Panc1 (cell line): ENCODE measurements around the gene TPP1. TPM values are rescaled to one million over a fixed set of nuclear protein-coding genes. Genes with fewer than 3 reads are reported as not detected.

Experiments
- ATAC-seq: fragments of 200-7000 bp; cut with Tn5 transposase; 2 replicates; pipeline ENCODE4 v1.9.1; 2020; ENCODE audit warnings: mild to moderate bottlenecking, moderate library complexity
- BruUV-seq: library from RNA; stranded (reverse); fragments of 400-500 nt; replicated peaks from 2 replicates; lab custom pipeline; 2021; lab: Mats Ljungman, UMichigan
- CTCF ChIA-PET: fragments of 300-600 bp; sonication (Branson Sonifier 250); formaldehyde crosslinking; loops from one replicate; lab custom pipeline; 2022; ENCODE audit warnings: antibody characterized with exemption; lab: Charles Lee
- POLR2A ChIA-PET: fragments of 300-600 bp; sonication (Branson Sonifier 250); formaldehyde crosslinking; loops from one replicate; lab custom pipeline; 2022; ENCODE audit warnings: antibody characterized with exemption; lab: Charles Lee
- DNase-seq: peaks from one replicate; pipeline ENCODE4 v3.0.0-alpha.2; 2010; ENCODE audit warnings: low read depth, low spot score
- H3K27ac ChIP-seq: 2 replicates; pipeline ENCODE4 v1.5.1; 2011; ENCODE audit warnings: mild to moderate bottlenecking, low read length, inconsistent platforms
- H3K27me3 ChIP-seq: fragments of 200-500 bp; sonication (Bioruptor generic); 2 replicates; pipeline ENCODE4 v1.6.0; 2014; ENCODE audit warnings: low read length, inconsistent platforms; ENCODE audit not compliant: control insufficient read depth, insufficient read depth
- H3K36me3 ChIP-seq: fragments of 200-500 bp; sonication (Bioruptor generic); 2 replicates; pipeline ENCODE4 v1.5.1; 2014; ENCODE audit warnings: inconsistent platforms, mild to moderate bottlenecking, low read length, moderate library complexity; ENCODE audit not compliant: control insufficient read depth, insufficient read depth
- H3K4me1 ChIP-seq: 2 replicates; pipeline ENCODE4 v1.5.1; 2011; ENCODE audit warnings: inconsistent platforms, mild to moderate bottlenecking, low read length, moderate library complexity; ENCODE audit not compliant: control insufficient read depth, insufficient read depth
- H3K4me3 ChIP-seq, 2 experiments: 2 replicates each; pipeline ENCODE4 v1.5.1; 2011 to 2012; ENCODE audit warnings: low read depth in 2 of 2, low read length in 2 of 2, mild to moderate bottlenecking in 2 of 2, inconsistent platforms in 1 of 2, moderate library complexity in 1 of 2
- H3K9me3 ChIP-seq: fragments of 200-500 bp; sonication (Bioruptor generic); 2 replicates; pipeline ENCODE4 v1.5.1; 2014; ENCODE audit warnings: low read depth, mild to moderate bottlenecking, inconsistent platforms, low read length, moderate library complexity; ENCODE audit not compliant: control insufficient read depth, insufficient read depth
- POLR2AphosphoS5 ChIP-seq: IDR thresholded peaks from 2 replicates; pipeline ENCODE4 v1.6.1; 2012; ENCODE audit warnings: mild to moderate bottlenecking, low read depth, low read length, moderate library complexity
- REST ChIP-seq, 2 experiments: IDR thresholded peaks; 2 replicates each; pipeline ENCODE4 v1.6.1; 2011 to 2012; ENCODE audit warnings: low read depth in 2 of 2, control low read depth in 1 of 2, low read length in 1 of 2, mild to moderate bottlenecking in 1 of 2, moderate library complexity in 1 of 2; ENCODE audit not compliant: insufficient read depth in 1 of 2
- SIN3A ChIP-seq: IDR thresholded peaks from 2 replicates; pipeline ENCODE4 v1.6.1; 2012; ENCODE audit warnings: low read depth, mild to moderate bottlenecking, low read length, moderate library complexity, borderline replicate concordance; ENCODE audit not compliant: insufficient read depth
- TCF7L2 ChIP-seq: IDR thresholded peaks from 2 replicates; pipeline ENCODE4 v1.6.1; 2011; ENCODE audit warnings: mild to moderate bottlenecking, low read depth, low read length, inconsistent platforms
- in situ Hi-C: cut with HindIII; loops from 2 replicates; pipeline ENCODE4 v1.10.0; 2016; ENCODE audit warnings: low sequenced_read_pairs, low pct_unique_long_range_greater_than_20kb
- intact Hi-C: fragments of 100-400 bp; cut with micrococcal nuclease; formaldehyde crosslinking; loops from one replicate; pipeline ENCODE4 v1.10.0; 2022; ENCODE audit not compliant: unreplicated experiment
- total RNA-seq: library from RNA; stranded (reverse); gene quantifications from one replicate; pipeline ENCODE4 v1.2.1, GENCODE V29; 2021; ENCODE audit not compliant: unreplicated experiment
- TF ChIP-seq, protein P1 (sequence below): fragments of 450-650 bp; IDR thresholded peaks from 2 replicates; pipeline ENCODE4 v1.5.1; 2017; ENCODE audit warnings: mild to moderate bottlenecking

Gene TPP1
- total RNA-seq, 1 experiment from 2014 or later: 200 TPM

DNA sequence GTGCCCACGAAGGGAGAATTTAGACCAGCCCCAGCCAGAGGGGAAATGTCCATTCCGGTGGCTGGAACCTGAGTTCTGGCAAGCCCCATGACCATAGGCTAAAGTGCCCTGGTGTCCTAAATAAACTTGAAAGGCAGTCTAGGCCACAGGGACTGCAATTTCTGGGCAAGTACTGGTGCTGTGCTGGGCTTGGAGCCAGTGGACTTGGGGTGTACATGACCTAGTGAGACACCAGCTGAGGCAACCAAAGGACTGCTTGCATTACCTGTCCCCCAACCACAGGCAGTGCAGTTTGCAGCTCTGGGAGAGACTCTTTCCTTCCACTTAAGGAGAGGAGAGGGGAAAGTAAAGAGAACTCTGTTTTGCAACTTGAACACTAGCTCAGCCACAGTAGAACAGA lies 39.5 kb downstream of the TPP1 start:
- POLR2A ChIA-PET: no interaction called here
- TF ChIP-seq REST (IDR thresholded peaks at IDR 0.05; ENCODE audit: insufficient read depth in 1 of 2, low read depth in 2 of 2, low read length in 1 of 2): no peak
- no peak for TF ChIP-seq SIN3A
- no peak for TF ChIP-seq TCF7L2
- no peak for TF ChIP-seq POLR2AphosphoS5
- TF ChIP-seq, protein P1, sequence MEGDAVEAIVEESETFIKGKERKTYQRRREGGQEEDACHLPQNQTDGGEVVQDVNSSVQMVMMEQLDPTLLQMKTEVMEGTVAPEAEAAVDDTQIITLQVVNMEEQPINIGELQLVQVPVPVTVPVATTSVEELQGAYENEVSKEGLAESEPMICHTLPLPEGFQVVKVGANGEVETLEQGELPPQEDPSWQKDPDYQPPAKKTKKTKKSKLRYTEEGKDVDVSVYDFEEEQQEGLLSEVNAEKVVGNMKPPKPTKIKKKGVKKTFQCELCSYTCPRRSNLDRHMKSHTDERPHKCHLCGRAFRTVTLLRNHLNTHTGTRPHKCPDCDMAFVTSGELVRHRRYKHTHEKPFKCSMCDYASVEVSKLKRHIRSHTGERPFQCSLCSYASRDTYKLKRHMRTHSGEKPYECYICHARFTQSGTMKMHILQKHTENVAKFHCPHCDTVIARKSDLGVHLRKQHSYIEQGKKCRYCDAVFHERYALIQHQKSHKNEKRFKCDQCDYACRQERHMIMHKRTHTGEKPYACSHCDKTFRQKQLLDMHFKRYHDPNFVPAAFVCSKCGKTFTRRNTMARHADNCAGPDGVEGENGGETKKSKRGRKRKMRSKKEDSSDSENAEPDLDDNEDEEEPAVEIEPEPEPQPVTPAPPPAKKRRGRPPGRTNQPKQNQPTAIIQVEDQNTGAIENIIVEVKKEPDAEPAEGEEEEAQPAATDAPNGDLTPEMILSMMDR: no peak
- Histone ChIP-seq H3K27ac (no peak overlapping the region), H3K9me3 (no peaks in the 10 kb centered on the region; the same call in 1 of the 2 replicates), H3K4me1 (no peaks in the 10 kb centered on the region), H3K27me3 (no peaks in the 10 kb centered on the region), H3K4me3 (no peak overlapping the region), H3K36me3 (no peaks in the 10 kb centered on the region)
- in situ Hi-C loops: no loop called here
- CTCF ChIA-PET: no interaction called here
- intact Hi-C loops: no loop called here
- BruUV-seq: no TSS peak
- ATAC-seq: no peak
- no peak for DNase-seq

DNA sequence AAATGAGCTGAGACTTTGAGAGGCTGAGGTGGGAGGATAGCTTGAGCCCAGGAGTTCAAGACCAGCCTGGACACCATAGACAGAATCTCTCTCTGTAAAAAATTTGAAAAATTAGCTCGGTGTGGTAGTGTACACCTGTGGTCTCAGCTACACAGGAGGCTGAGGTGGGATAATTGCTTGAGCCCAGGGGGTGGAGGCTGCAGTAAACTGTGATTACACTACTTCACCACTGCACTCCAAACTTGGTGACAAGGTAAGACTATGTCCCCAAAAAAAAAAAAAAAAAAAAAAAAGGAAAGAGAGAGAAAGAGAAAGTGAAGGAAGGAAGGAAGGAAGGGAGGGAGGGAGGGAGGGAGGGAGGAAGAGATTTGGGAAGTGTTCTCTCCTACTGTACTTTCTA lies 41.1 kb downstream of the TPP1 start:
- CTCF ChIA-PET: no interaction called here
- POLR2A ChIA-PET: interaction anchor here (0.7 kb wide), 3 partner anchors 9 to 1070 kb away, joined by 3 read pairs; no protein-coding TSS in a partner anchor
- intact Hi-C loops: no loop called here
- no peak for TF ChIP-seq REST (IDR thresholded peaks at IDR 0.05; ENCODE audit: insufficient read depth in 1 of 2, low read depth in 2 of 2, low read length in 1 of 2)
- TF ChIP-seq, protein P1: no peak
- no peak for TF ChIP-seq POLR2AphosphoS5
- no peak for TF ChIP-seq SIN3A
- TF ChIP-seq TCF7L2: no peak
- Histone ChIP-seq H3K27me3 (no peaks in the 10 kb centered on the region), H3K36me3 (no peaks in the 10 kb centered on the region), H3K4me3 (no peak overlapping the region), H3K9me3 (no peaks in the 10 kb centered on the region), H3K4me1 (no peaks in the 10 kb centered on the region), H3K27ac (no peak overlapping the region)
- in situ Hi-C loops: no loop called here
- BruUV-seq: no TSS peak
- DNase-seq: no peak
- ATAC-seq: no peak
